Karpas-422 (cell line): ENCODE data around the gene CSF3R. TPM values are rescaled to one million over a fixed set of nuclear protein-coding genes. Genes with fewer than 3 reads are reported as not detected.
"Not testable (repeated sequence)": the region's sequence is repeated elsewhere in the genome, so short reads cannot be mapped to it uniquely, and the experiment has no call there.

Experiments
- DNase-seq: peaks from one replicate; pipeline ENCODE4 v3.0.0-alpha.2; 2015
- H2AFZ ChIP-seq: fragments of 200-600 bp; sonication (generic); 2 replicates; pipeline ENCODE4 v1.6.1; 2014; ENCODE audit warnings: antibody characterized with exemption, low read length, mixed read lengths
- H3K27ac ChIP-seq: fragments of 200-600 bp; sonication (generic); 2 replicates; pipeline ENCODE4 v1.5.1; 2014; ENCODE audit warnings: mild to moderate bottlenecking, low read length, moderate library complexity
- H3K27me3 ChIP-seq: fragments of 200-600 bp; sonication (generic); 2 replicates; pipeline ENCODE4 v1.6.1; 2014; ENCODE audit warnings: low read length, mixed read lengths
- H3K36me3 ChIP-seq: fragments of 200-600 bp; sonication (generic); 2 replicates; pipeline ENCODE4 v1.6.1; 2014; ENCODE audit warnings: low read length, mixed read lengths; ENCODE audit not compliant: insufficient read depth
- H3K4me1 ChIP-seq: fragments of 200-600 bp; sonication (generic); 2 replicates; pipeline ENCODE4 v1.6.1; 2014; ENCODE audit warnings: mild to moderate bottlenecking, low read length, mixed read lengths
- H3K4me2 ChIP-seq: fragments of 200-600 bp; sonication (generic); 2 replicates; pipeline ENCODE4 v1.6.1; 2014; ENCODE audit warnings: low read length, low read depth, mild to moderate bottlenecking; ENCODE audit not compliant: poor library complexity, severe bottlenecking
- H3K4me3 ChIP-seq: fragments of 200-600 bp; sonication (generic); 2 replicates; pipeline ENCODE4 v1.5.1; 2014; ENCODE audit warnings: mild to moderate bottlenecking, antibody characterized with exemption, low read length, mixed read lengths
- H3K79me2 ChIP-seq: fragments of 200-600 bp; sonication (generic); 2 replicates; pipeline ENCODE4 v1.6.1; 2014; ENCODE audit warnings: mild to moderate bottlenecking, low read length, mixed read lengths
- H3K9ac ChIP-seq: fragments of 200-600 bp; sonication (generic); 2 replicates; pipeline ENCODE4 v1.6.0; 2014; ENCODE audit warnings: low read length
- H3K9me2 ChIP-seq: fragments of 200-600 bp; sonication (generic), shearing (Covaris generic); replicated peaks from 2 replicates; pipeline ENCODE4 v1.6.0; 2014; ENCODE audit warnings: mild to moderate bottlenecking, low read length, moderate library complexity; ENCODE audit not compliant: insufficient read depth
- H3K9me3 ChIP-seq: fragments of 300-700, 200-600 bp; sonication (generic); 2 replicates; pipeline ENCODE4 v1.6.1; 2014; ENCODE audit warnings: low read length, mixed read lengths
- H4K20me1 ChIP-seq: fragments of 200-600 bp; sonication (generic); 2 replicates; pipeline ENCODE4 v1.6.1; 2014; ENCODE audit warnings: mild to moderate bottlenecking, antibody characterized with exemption, low read length, low read depth; ENCODE audit not compliant: insufficient read depth
- total RNA-seq: library from RNA; depleted of rRNA; stranded (reverse); fragments of >200 nt; shearing (Covaris generic); gene quantifications from 2 replicates; pipeline ENCODE4 v1.2.3, GENCODE V29; 2014; ENCODE audit warnings: low replicate concordance

The CSF3R gene
- total RNA-seq, 1 experiment from 2014 or later: not detected

GRCh38 chr1:36510418-36510817, 27.7 kb upstream of the CSF3R start:
- Histone ChIP-seq H3K9me2 (no peaks in the 10 kb centered on the region), H3K36me3 (no peaks in the 10 kb centered on the region), H3K4me3 (no peak overlapping the region), H3K4me1 (no peaks in the 10 kb centered on the region), H3K79me2 (no peaks in the 10 kb centered on the region), H4K20me1 (no peaks in the 10 kb centered on the region), H3K9me3 (no peaks in the 10 kb centered on the region), H3K27ac (no peak overlapping the region), H2AFZ (no peak overlapping the region), H3K4me2 (no peak overlapping the region), H3K27me3 (no peaks in the 10 kb centered on the region), H3K9ac (no peak overlapping the region)
- DNase-seq: no peak

GRCh38 chr1:36508257-36508656, 25.5 kb upstream of the CSF3R start:
- no peak overlapping the region for H3K4me2 ChIP-seq
- no peak overlapping the region for H3K9ac ChIP-seq
- H3K4me3 ChIP-seq: no peak overlapping the region

GRCh38 chr1:36506276-36506920, 23.7 kb upstream of the CSF3R start:
- H3K9ac ChIP-seq: no peak overlapping the region
- no peak overlapping the region for H2AFZ ChIP-seq
- no peak for DNase-seq
- no peak overlapping the region for H3K4me3 ChIP-seq
- no peaks in the 10 kb centered on the region for H3K9me3 ChIP-seq
- no peaks in the 10 kb centered on the region for H3K4me1 ChIP-seq
- no peaks in the 10 kb centered on the region for H4K20me1 ChIP-seq
- no peaks in the 10 kb centered on the region for H3K9me2 ChIP-seq
- H3K4me2 ChIP-seq: no peak overlapping the region
- no peaks in the 10 kb centered on the region for H3K36me3 ChIP-seq
- no peaks in the 10 kb centered on the region for H3K79me2 ChIP-seq
- no peaks in the 10 kb centered on the region for H3K27me3 ChIP-seq
- H3K27ac ChIP-seq: no peak overlapping the region

More at GRCh38 chr1:36508257-36508656, 25.5 kb upstream of the CSF3R start:
- no peak for DNase-seq
- H3K4me1 ChIP-seq: no peaks in the 10 kb centered on the region
- H3K79me2 ChIP-seq: no peaks in the 10 kb centered on the region
- H3K9me3 ChIP-seq: no peaks in the 10 kb centered on the region
- H3K27ac ChIP-seq: no peak overlapping the region
- no peaks in the 10 kb centered on the region for H3K27me3 ChIP-seq
- H3K36me3 ChIP-seq: no peaks in the 10 kb centered on the region
- no peaks in the 10 kb centered on the region for H4K20me1 ChIP-seq
- H2AFZ ChIP-seq: no peak overlapping the region
- H3K9me2 ChIP-seq: no peaks in the 10 kb centered on the region

GRCh38 chr1:36503733-36504132, 21.0 kb upstream of the CSF3R start:
- Histone ChIP-seq H3K4me3 (no peak overlapping the region), H4K20me1 (no peaks in the 10 kb centered on the region), H2AFZ (no peak overlapping the region; the same call in 1 of the 2 replicates), H3K9ac (no peak overlapping the region), H3K79me2 (no peaks in the 10 kb centered on the region), H3K27ac (no peak overlapping the region), H3K9me3 (no peaks in the 10 kb centered on the region), H3K27me3 (no peaks in the 10 kb centered on the region), H3K36me3 (no peaks in the 10 kb centered on the region), H3K4me1 (no peaks in the 10 kb centered on the region), H3K9me2 (no peaks in the 10 kb centered on the region), H3K4me2 (no peak overlapping the region)
- no peak for DNase-seq

GRCh38 chr1:36503159-36503558, 20.4 kb upstream of the CSF3R start:
- Histone ChIP-seq H3K9ac (no peak overlapping the region), H3K9me2 (no peaks in the 10 kb centered on the region), H3K4me3 (no peak overlapping the region), H3K4me1 (no peaks in the 10 kb centered on the region), H3K4me2 (no peak overlapping the region), H2AFZ (no peak overlapping the region), H3K36me3 (no peaks in the 10 kb centered on the region), H3K27me3 (no peaks in the 10 kb centered on the region), H3K27ac (no peak overlapping the region), H3K9me3 (no peaks in the 10 kb centered on the region), H4K20me1 (no peaks in the 10 kb centered on the region), H3K79me2 (no peaks in the 10 kb centered on the region)
- no peak for DNase-seq

GRCh38 chr1:36502616-36503015, 19.9 kb upstream of the CSF3R start:
- Histone ChIP-seq H3K9ac (no peak overlapping the region), H3K27ac (no peak overlapping the region), H3K4me3 (no peak overlapping the region), H3K9me3 (no peaks in the 10 kb centered on the region), H3K9me2 (no peaks in the 10 kb centered on the region), H2AFZ (no peak overlapping the region), H3K4me2 (no peak overlapping the region), H3K4me1 (no peaks in the 10 kb centered on the region), H4K20me1 (no peaks in the 10 kb centered on the region), H3K36me3 (no peaks in the 10 kb centered on the region), H3K79me2 (no peaks in the 10 kb centered on the region), H3K27me3 (no peaks in the 10 kb centered on the region)
- DNase-seq: no peak

GRCh38 chr1:36501911-36502310, 19.2 kb upstream of the CSF3R start:
- H3K36me3 ChIP-seq, DNase-seq: not testable (repeated sequence)

GRCh38 chr1:36497207-36497606, 14.5 kb upstream of the CSF3R start:
- H3K27ac ChIP-seq: no peak overlapping the region
- no peaks in the 10 kb centered on the region for H3K9me3 ChIP-seq
- no peak for DNase-seq
- H3K9me2 ChIP-seq: no peaks in the 10 kb centered on the region
- no peaks in the 10 kb centered on the region for H3K36me3 ChIP-seq
- no peaks in the 10 kb centered on the region for H4K20me1 ChIP-seq
- H3K27me3 ChIP-seq: no peaks in the 10 kb centered on the region
- no peaks in the 10 kb centered on the region for H3K79me2 ChIP-seq
- no peak overlapping the region for H3K4me3 ChIP-seq
- H3K9ac ChIP-seq: no peak overlapping the region
- H3K4me2 ChIP-seq: no peak overlapping the region
- no peak overlapping the region for H2AFZ ChIP-seq
- no peaks in the 10 kb centered on the region for H3K4me1 ChIP-seq

More at GRCh38 chr1:36501911-36502310, 19.2 kb upstream of the CSF3R start:
- not testable (repeated sequence) for H2AFZ ChIP-seq, H3K4me3 ChIP-seq, H3K9me3 ChIP-seq, H3K9ac ChIP-seq, H3K27ac ChIP-seq, H3K4me2 ChIP-seq, H3K27me3 ChIP-seq, H4K20me1 ChIP-seq, H3K4me1 ChIP-seq, H3K79me2 ChIP-seq, H3K9me2 ChIP-seq
